ENCODE results near the gene ABCD3.

GRCh38 chr1:94514095-94514727 is 96.0 kb downstream of the ABCD3 start:
- TF ChIP-seq CTCF (IDR thresholded peaks at IDR 0.05) = peak; percentile 45 to 70 (median 68)
- no peak for TF ChIP-seq POLR2A (IDR thresholded peaks at IDR 0.05)

Data from right lobe of liver (tissue), 4 donors.